Heart left ventricle (tissue), 16 donors: Measurements from ENCODE around the gene KLF15. TPM values are rescaled to one million over a fixed set of nuclear protein-coding genes. Genes with fewer than 3 reads are reported as not detected.
A peak's percentile ranks its signal among the peaks of the same experiment; 100 is the strongest.

ENCODE experiments used
- ATAC-seq, 4 donors: fragments of 200-7000 bp; cut with Tn5 transposase; one replicate each; pipeline ENCODE4 v1.9.1; 2020 to 2022; ENCODE audit warnings: moderate library complexity in 4 of 4, mild to moderate bottlenecking in 3 of 4, moderate number of reproducible peaks in 1 of 4
- DNase-seq, 5 donors: peaks; one replicate each; pipeline ENCODE4 v3.0.0-alpha.2; 2020
- H3K27ac ChIP-seq, 12 donors: fragments of 200-600 bp; sonication (generic) in 4 of 12; one replicate each; pipeline versions ENCODE4 v1.5.0 to v1.8.0; 2016 to 2022; ENCODE audit warnings: mild to moderate bottlenecking in 2 of 12
- H3K27me3 ChIP-seq, 9 donors: fragments of 200-600 bp; sonication (generic) in 2 of 9; one replicate each; pipeline versions ENCODE4 v1.5.1 to v1.8.0; 2016 to 2022; ENCODE audit warnings: mild to moderate bottlenecking in 3 of 9
- H3K36me3 ChIP-seq, 9 donors: fragments of 200-600 bp; sonication (generic) in 2 of 9; one replicate each; pipeline versions ENCODE4 v1.5.0 to v1.8.0; 2018 to 2022; ENCODE audit warnings: mild to moderate bottlenecking in 2 of 9
- H3K4me1 ChIP-seq, 12 donors: fragments of 200-600 bp; sonication (generic) in 4 of 12; one replicate each; pipeline versions ENCODE4 v1.5.0 to v1.8.0; 2016 to 2022; ENCODE audit warnings: mild to moderate bottlenecking in 3 of 12
- H3K4me3 ChIP-seq, 12 donors: fragments of 200-600 bp; sonication (generic) in 4 of 12; one replicate each; pipeline versions ENCODE4 v1.5.0 to v1.8.0; 2017 to 2022; ENCODE audit warnings: mild to moderate bottlenecking in 9 of 12, moderate library complexity in 4 of 12
- H3K9me3 ChIP-seq, 12 donors: fragments of 200-600 bp; sonication (generic) in 4 of 12; one replicate each; pipeline versions ENCODE4 v1.5.0 to v1.8.0; 2016 to 2022; ENCODE audit warnings: mild to moderate bottlenecking in 1 of 12
- POLR2A ChIP-seq, 2 donors: fragments of 450-650 bp; IDR thresholded peaks; one replicate each; pipeline ENCODE4 v1.6.1; 2017; ENCODE audit warnings: antibody characterized with exemption in 2 of 2, mild to moderate bottlenecking in 2 of 2, moderate library complexity in 2 of 2
- WGBS, 4 donors: extraction: QIAGEN DNeasy Blood & Tissue Kit in 2 of 4; methylation state at CpG; one replicate each; pipeline versions ENCODE4 v1.1.5 to v1.1.7; 2013 to 2018; 5-methylcytosine and 5-hydroxymethylcytosine counted together
- intact Hi-C, 10 donors: fragments of 100-400 bp; cut with DNase I; formaldehyde crosslinking; loops; one replicate each; pipeline versions ENCODE4 v1.11.1 to v1.14.2; 2022
- polyA plus RNA-seq, 2 donors: library from polyadenylated mRNA; stranded (reverse); fragments of 200-250 nt; gene quantifications; one replicate each; pipeline ENCODE4 v1.2.3, GENCODE V29; 2013
- total RNA-seq, 9 donors: library from RNA; depleted of rRNA in 2 of 9; stranded (reverse); fragments of >200 nt in 2 of 9; fragmentation: NEBNext Ultra II Directional in 3 of 9; extraction: Animal tissue kit (Norgen Biotek cat#: 25700) in 3 of 9; gene quantifications; one replicate each; pipeline versions ENCODE4 v1.1.0 to v1.2.4, GENCODE V29; 2016 to 2023
- TF ChIP-seq, protein P1 (sequence below), 12 donors: fragments of 200-600 bp; sonication (generic) in 4 of 12; IDR thresholded peaks; one replicate each; pipeline versions ENCODE4 v1.5.0 to v1.8.0; 2018 to 2022; ENCODE audit warnings: antibody characterized with exemption in 12 of 12, mild to moderate bottlenecking in 5 of 12
- donor health status: ischemic (EF 13 %, LVEDD 7.1; RV severe dilation, severe dysfunction).
- donor health status: healthy with polysubstance abuse.
- donor health status: DM: no; HTN: yes; CAD: no.
- donor health status: DM: no; HTN: no; CAD: no.
- donor health status: ischemic (EF 25% LVEDD 6.9; RV normal size, moderate dysfunction).
- donor health status: ischemic (EF 25% LVEDD 5.7; RV mildly dilated, moderate dysfunction).
- donor health status: healthy.
- donor health status: DM: yes; HTN: yes; CAD: no.
- donor health status: ischemic (EF 35%, LVEDD 5.7; RV mildly dilated, moderate dysfunction).
- donor health status: nonischemic (EF 11% LVEDD 7.7; RV severe dilation, severe dysfunction).
- donor health status: DM: yes; HTN: yes; CAD: no.
- donor health status: PGD.
- donor health status: ischemic (EF 29% LVEDD 5.4; RV normal size, mild dysfunction).
- donor health status: nonischemic (EF 23%, LVEDD 6.1; RV moderate dilation, normal function).

KLF15 gene
- total and polyA plus RNA-seq, 11 donors, result 10.5 to 85.8 (median 35.9) TPM

DNA sequence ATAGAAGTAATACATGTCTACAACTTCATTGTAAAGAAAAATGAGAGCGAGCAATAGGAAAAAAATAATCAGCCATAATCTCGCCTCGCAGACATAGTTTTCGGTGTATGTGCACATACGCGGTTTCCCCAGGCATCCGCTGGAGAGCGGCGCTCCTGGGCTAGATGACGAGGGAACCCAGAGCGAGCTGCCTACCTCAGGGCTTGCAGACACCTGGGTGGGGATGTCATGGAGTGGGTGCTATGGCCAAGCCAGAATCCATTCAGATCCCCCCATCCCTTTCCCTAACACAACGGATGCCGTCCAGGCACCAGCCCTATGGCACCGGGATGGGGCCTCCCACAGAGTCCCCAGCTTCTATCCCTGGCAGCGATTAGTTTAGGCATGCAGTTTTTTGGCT, 33.0 kb upstream of the KLF15 start:
- no peaks in the 10 kb centered on the region for H3K36me3 ChIP-seq

DNA sequence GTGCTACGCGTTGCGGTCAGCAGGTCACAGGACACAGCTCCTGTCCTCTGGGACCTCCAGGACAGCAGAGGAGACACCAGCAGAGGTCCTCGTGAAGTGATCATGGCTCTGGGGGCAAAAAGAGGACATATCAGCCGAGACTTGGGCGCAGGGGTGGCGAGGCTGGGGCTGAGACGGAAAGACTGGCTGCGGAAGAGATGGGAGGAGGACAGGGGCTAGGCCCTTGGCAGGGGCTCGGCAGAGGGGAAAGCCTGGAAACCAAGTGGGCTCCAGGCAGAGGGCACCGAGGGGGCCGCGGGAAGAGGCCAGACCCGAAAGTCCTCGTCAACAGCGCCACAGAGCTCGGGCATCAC, 32.6 kb upstream of the KLF15 start:
- DNase-seq, result no peak
- intact Hi-C loops, result loop anchor here (1.0 to 10.0 kb wide), 15 partner anchors 31 to 257 kb away; no protein-coding TSS in a partner anchor
- Histone ChIP-seq H3K27me3 (peaks cover 0 to 17% (median 0%) of the 10 kb centered on the region in 9 donors), H3K4me1 (peaks cover 0 to 15% (median 5%) of the 10 kb centered on the region in 12 donors), H3K9me3 (no peaks in the 10 kb centered on the region), H3K36me3 (no peaks in the 10 kb centered on the region), H3K27ac (peak overlapping the region in 2 of 12 donors; percentile 70 to 86), H3K4me3 (no peak overlapping the region)
- peak in 2 of 4 donors; percentile 2 to 4 for ATAC-seq
- 64 to 69% (median 66%) methylated on average over 17 of the region's 17 CpGs for WGBS, 4 donors
- no peak for TF ChIP-seq POLR2A (IDR thresholded peaks at IDR 0.05)
- TF ChIP-seq, protein P1, sequence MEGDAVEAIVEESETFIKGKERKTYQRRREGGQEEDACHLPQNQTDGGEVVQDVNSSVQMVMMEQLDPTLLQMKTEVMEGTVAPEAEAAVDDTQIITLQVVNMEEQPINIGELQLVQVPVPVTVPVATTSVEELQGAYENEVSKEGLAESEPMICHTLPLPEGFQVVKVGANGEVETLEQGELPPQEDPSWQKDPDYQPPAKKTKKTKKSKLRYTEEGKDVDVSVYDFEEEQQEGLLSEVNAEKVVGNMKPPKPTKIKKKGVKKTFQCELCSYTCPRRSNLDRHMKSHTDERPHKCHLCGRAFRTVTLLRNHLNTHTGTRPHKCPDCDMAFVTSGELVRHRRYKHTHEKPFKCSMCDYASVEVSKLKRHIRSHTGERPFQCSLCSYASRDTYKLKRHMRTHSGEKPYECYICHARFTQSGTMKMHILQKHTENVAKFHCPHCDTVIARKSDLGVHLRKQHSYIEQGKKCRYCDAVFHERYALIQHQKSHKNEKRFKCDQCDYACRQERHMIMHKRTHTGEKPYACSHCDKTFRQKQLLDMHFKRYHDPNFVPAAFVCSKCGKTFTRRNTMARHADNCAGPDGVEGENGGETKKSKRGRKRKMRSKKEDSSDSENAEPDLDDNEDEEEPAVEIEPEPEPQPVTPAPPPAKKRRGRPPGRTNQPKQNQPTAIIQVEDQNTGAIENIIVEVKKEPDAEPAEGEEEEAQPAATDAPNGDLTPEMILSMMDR (IDR thresholded peaks at IDR 0.05), result no peak

More for the DNA sequence above, 33.0 kb upstream of the KLF15 start:
- Histone ChIP-seq H3K4me1 (peaks cover 0 to 19% (median 7%) of the 10 kb centered on the region in 12 donors), H3K4me3 (no peak overlapping the region), H3K27me3 (peaks cover 0 to 21% (median 0%) of the 10 kb centered on the region in 9 donors), H3K9me3 (no peaks in the 10 kb centered on the region), H3K27ac (no peak overlapping the region)
- intact Hi-C loops, result loop anchor here in 4 of 10 donors (1.0 to 10.0 kb wide), 5 partner anchors 75 to 258 kb away; no protein-coding TSS in a partner anchor
- WGBS, 4 donors, result 90 to 93% (median 91%) methylated on average over 15 of the region's 15 CpGs
- DNase-seq (peak in 1 of 5 donors; percentile 11), ATAC-seq (no peak)
- TF ChIP-seq, protein P1 (IDR thresholded peaks at IDR 0.05), result no peak
- no peak for TF ChIP-seq POLR2A (IDR thresholded peaks at IDR 0.05)

DNA sequence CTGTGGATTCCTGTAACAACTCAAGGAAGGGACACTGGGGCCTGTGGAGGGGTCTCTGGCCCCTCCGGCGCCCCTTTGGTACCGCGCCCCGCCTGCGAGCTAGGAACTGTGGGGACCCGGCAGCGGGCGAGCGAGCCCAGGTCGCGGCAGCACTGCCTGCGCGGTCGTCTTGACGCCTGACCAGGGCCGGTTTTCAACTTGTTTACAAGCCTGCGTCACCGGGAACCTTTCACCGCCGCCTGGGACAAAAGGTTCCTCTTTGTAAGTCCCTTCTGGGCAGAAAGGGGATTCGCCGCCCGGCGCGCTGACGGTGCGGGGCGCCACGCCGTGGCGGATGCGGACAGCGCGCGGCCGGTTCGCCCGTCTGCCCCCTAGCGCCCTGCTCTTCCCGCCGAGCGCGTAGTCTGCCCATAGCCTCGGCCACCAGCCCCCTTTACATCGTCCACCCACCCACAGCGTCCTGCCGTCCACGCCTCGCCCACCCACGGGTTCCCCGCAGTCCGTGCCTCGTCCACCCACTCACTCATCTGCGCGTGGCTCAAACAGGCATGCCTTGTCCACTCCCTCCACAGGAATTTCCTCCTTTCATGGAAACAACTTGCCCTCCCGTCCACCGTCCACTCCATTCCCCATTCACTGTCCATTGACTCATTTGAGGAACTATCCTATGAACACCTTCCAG, 32.0 kb upstream of the KLF15 start:
- DNase-seq (peak; percentile 83 to 96 (median 93)), ATAC-seq (peak; percentile 88 to 98 (median 96))
- TF ChIP-seq, protein P1 (IDR thresholded peaks at IDR 0.05), result peak; percentile 78 to 100 (median 98)
- peak in 1 of 2 donors; percentile 55 for TF ChIP-seq POLR2A (IDR thresholded peaks at IDR 0.05)
- Histone ChIP-seq H3K36me3 (no peaks in the 10 kb centered on the region), H3K9me3 (no peaks in the 10 kb centered on the region), H3K27ac (peak overlapping the region; percentile 69 to 88 (median 82)), H3K27me3 (peaks cover 0 to 12% (median 0%) of the 10 kb centered on the region in 9 donors), H3K4me3 (peak overlapping the region in 11 of 12 donors; percentile 4 to 63 (median 53)), H3K4me1 (peaks cover 0 to 10% (median 5%) of the 10 kb centered on the region in 12 donors)
- intact Hi-C loops, result loop anchor here (1.0 to 5.0 kb wide), 13 partner anchors 30 to 257 kb away; no protein-coding TSS in a partner anchor
- 3 to 5% (median 3%) methylated on average over 33 to 58 of the region's 58 CpGs for WGBS, 4 donors

DNA sequence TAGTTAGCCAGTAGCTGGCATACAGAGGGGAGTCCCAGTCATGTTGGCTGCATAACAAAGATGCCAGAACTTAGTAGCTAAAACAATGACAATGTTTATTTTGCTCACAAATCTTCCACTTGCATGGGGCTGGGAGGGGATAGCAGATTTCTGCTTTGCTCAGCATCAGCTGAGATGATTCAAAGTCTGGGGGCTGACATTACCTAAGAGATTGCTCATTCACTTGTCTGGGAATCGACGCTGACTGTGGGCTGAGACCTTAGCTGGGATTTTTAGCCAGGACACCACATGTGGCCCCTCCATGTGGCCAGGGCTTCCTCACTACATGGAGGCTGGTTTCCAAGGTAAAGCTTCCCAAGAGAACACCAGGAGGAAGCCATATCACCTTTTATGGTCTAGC, 24.8 kb upstream of the KLF15 start:
- ATAC-seq (no peak), DNase-seq (no peak)
- TF ChIP-seq POLR2A (IDR thresholded peaks at IDR 0.05), result no peak
- TF ChIP-seq, protein P1 (IDR thresholded peaks at IDR 0.05), result no peak
- WGBS, 4 donors, result 22 to 38% (median 30%) methylated on average over 2 of the region's 2 CpGs
- no peak overlapping the region for H3K27ac ChIP-seq
- intact Hi-C loops, result no loop called here
- H3K4me1 ChIP-seq, result no peaks in the 10 kb centered on the region
- no peaks in the 10 kb centered on the region for H3K36me3 ChIP-seq
- H3K4me3 ChIP-seq, result no peak overlapping the region
- peaks cover 0 to 7% (median 0%) of the 10 kb centered on the region in 9 donors for H3K27me3 ChIP-seq
- H3K9me3 ChIP-seq, result no peaks in the 10 kb centered on the region
